Gastroesophageal sphincter (tissue), 3 donors: ENCODE data around the gene RAI1.

Experiments used
- CTCF ChIP-seq, 4 experiments: fragments of 200-600 bp in 2 of 4; fragments of 450-650 bp in 2 of 4; sonication (generic) in 1 of 4; IDR thresholded peaks; one replicate each; pipeline ENCODE4 v1.5.1; 2017 to 2019; ENCODE audit warnings: antibody characterized with exemption in 4 of 4, mild to moderate bottlenecking in 2 of 4, moderate library complexity in 2 of 4
- EP300 ChIP-seq: sonication (generic); formaldehyde crosslinking; IDR thresholded peaks from one replicate; pipeline ENCODE4 v1.6.1; 2017; ENCODE audit warnings: antibody characterized with exemption, mild to moderate bottlenecking
- POLR2A ChIP-seq, 2 donors: fragments of 450-650 bp; IDR thresholded peaks; one replicate each; pipeline ENCODE4 v1.6.1; 2017; ENCODE audit warnings: antibody characterized with exemption in 2 of 2, mild to moderate bottlenecking in 2 of 2, moderate library complexity in 1 of 2
- POLR2AphosphoS5 ChIP-seq: sonication (generic); formaldehyde crosslinking; IDR thresholded peaks from one replicate; pipeline ENCODE4 v1.6.1; 2017; ENCODE audit warnings: antibody characterized with exemption

DNA sequence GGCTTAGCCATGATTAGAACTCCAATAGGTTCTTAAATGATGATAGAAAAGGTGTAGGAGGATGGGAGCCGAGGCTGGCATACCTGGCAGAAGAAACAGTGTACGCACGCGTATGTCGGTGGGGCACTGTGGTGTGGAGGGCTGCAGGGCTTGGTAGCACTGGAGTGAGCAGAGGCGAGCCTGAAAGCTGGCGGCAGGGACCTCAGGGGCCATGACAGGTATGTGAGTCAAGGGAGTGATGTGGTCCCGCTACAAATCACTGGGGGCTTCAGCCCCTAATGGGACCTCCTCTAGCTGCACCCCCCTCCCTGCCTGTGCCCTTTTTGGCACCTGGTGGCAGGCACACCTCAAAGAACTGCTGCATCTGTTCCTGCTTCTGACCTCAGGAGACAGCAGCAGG, 67.3 kb downstream of the RAI1 start:
- TF ChIP-seq CTCF (IDR thresholded peaks at IDR 0.05) (no peak), POLR2A (IDR thresholded peaks at IDR 0.05) (no peak), POLR2AphosphoS5 (no peak), EP300 (no peak)
